K562 (cell line): ENCODE results near the gene FEZF1. TPM values are rescaled to one million over a fixed set of nuclear protein-coding genes. Genes with fewer than 3 reads are reported as not detected.

ENCODE experiments used
- ATAC-seq: fragments of 200-7000 bp; cut with Tn5 transposase; 3 replicates; pipeline ENCODE4 v1.9.1; 2020; ENCODE audit warnings: moderate library complexity
- BruUV-seq: library from RNA; stranded (reverse); fragments of 400-500 nt; replicated peaks from 2 replicates; lab custom pipeline; 2021; lab: Mats Ljungman, UMichigan
- CTCF ChIA-PET: fragments of 300-600 bp; formaldehyde crosslinking; extraction: SDS; loops from one replicate; lab custom pipeline; 2021; ENCODE audit warnings: low intra/inter-chr PET ratio; lab: Yijun Ruan, JAX
- POLR2A ChIA-PET: fragments of 300-600, 350-650 bp; sonication (Branson Sonifier 250); formaldehyde crosslinking; extraction: SDS; loops from one replicate; lab custom pipeline; 2021; ENCODE audit warnings: antibody characterized with exemption, inconsistent platforms; lab: Yijun Ruan, JAX
- DNase-seq, 4 experiments: peaks; one replicate each; pipeline versions ENCODE4 v3.0.0 to v3.0.0-alpha.2; 2011 to 2018; ENCODE audit warnings: low spot score in 3 of 4, mixed read lengths in 3 of 4; ENCODE audit errors: extremely low read depth in 1 of 4
- FAIRE-seq: peaks from 2 replicates; lab custom pipeline; 2011; peaks lifted over from hg19 to GRCh38; lab: Jason Lieb, UNC
- H2AFZ ChIP-seq: 2 replicates; pipeline ENCODE4 v1.6.0; 2011; ENCODE audit warnings: low read depth, low read length, control low read depth, inconsistent platforms
- H3K27ac ChIP-seq: fragments of 200-600 bp; 3 replicates; pipeline ENCODE4 v1.8.0; 2011; ENCODE audit warnings: low read depth, mild to moderate bottlenecking, control low read depth, inconsistent platforms, low read length, moderate library complexity, mixed read lengths; ENCODE audit errors: extremely low read depth
- H3K27me3 ChIP-seq, 2 experiments: fragments of 300-600 bp in 1 of 2; 2 replicates in 1 of 2; 3 replicates in 1 of 2; pipeline versions ENCODE4 v1.6.0 to v1.8.0; 2011; ENCODE audit warnings: inconsistent platforms in 2 of 2, low read length in 2 of 2, mild to moderate bottlenecking in 1 of 2, mixed read lengths in 1 of 2, moderate library complexity in 1 of 2; ENCODE audit not compliant: control insufficient read depth in 2 of 2, insufficient read depth in 2 of 2
- H3K36me3 ChIP-seq: fragments of 300-600 bp; 3 replicates; pipeline ENCODE4 v1.8.0; 2011; ENCODE audit warnings: mild to moderate bottlenecking, low read length, inconsistent platforms; ENCODE audit not compliant: control insufficient read depth, insufficient read depth
- H3K4me1 ChIP-seq, 2 experiments: fragments of 200-600 bp in 1 of 2; replicated peaks in 1 of 2; 2 replicates in 1 of 2; 3 replicates in 1 of 2; pipeline versions ENCODE4 v1.5.1 to v1.8.0; 2011; ENCODE audit warnings: inconsistent platforms in 2 of 2, low read length in 2 of 2, mild to moderate bottlenecking in 1 of 2, mixed read lengths in 1 of 2, moderate library complexity in 1 of 2; ENCODE audit not compliant: control insufficient read depth in 2 of 2, insufficient read depth in 2 of 2
- H3K4me2 ChIP-seq: 2 replicates; pipeline ENCODE4 v1.6.1; 2011; ENCODE audit warnings: low read length, control low read depth, inconsistent platforms, mixed read lengths; ENCODE audit not compliant: insufficient read depth
- H3K4me3 ChIP-seq: fragments of 200-600 bp; sonication (generic), shearing (Covaris generic); 2 replicates; pipeline ENCODE4 v1.5.1; 2016; ENCODE audit warnings: control low read depth, inconsistent platforms
- H3K79me2 ChIP-seq: fragments of 200-600 bp; 3 replicates; pipeline ENCODE4 v1.8.0; 2011; ENCODE audit warnings: low read length, inconsistent platforms; ENCODE audit not compliant: control insufficient read depth, insufficient read depth
- H3K9ac ChIP-seq, 2 experiments: 2 replicates each; pipeline versions ENCODE4 v1.6.0 to v1.6.1; 2011; ENCODE audit warnings: low read depth in 2 of 2, low read length in 2 of 2, control low read depth in 1 of 2, inconsistent platforms in 1 of 2, mild to moderate bottlenecking in 1 of 2, mixed read lengths in 1 of 2; ENCODE audit not compliant: insufficient read depth in 1 of 2
- H3K9me1 ChIP-seq: one replicate; pipeline ENCODE4 v1.6.0; 2011; ENCODE audit warnings: inconsistent platforms, mild to moderate bottlenecking, low read length, moderate library complexity; ENCODE audit not compliant: control insufficient read depth, insufficient read depth
- H3K9me3 ChIP-seq: replicated peaks from 2 replicates; pipeline ENCODE4 v1.5.1; 2011; ENCODE audit warnings: low read depth, low read length, inconsistent platforms; ENCODE audit not compliant: control insufficient read depth, insufficient read depth
- H4K20me1 ChIP-seq: replicated peaks from 2 replicates; pipeline ENCODE4 v1.6.1; 2011; ENCODE audit warnings: low read length, inconsistent platforms, mixed read lengths; ENCODE audit not compliant: control insufficient read depth, insufficient read depth
- CHD7 ChIP-seq: fragments of 200-600 bp; sonication (generic); IDR thresholded peaks from one replicate; pipeline ENCODE4 v1.6.1; 2012; ENCODE audit warnings: mild to moderate bottlenecking, low read depth, low read length, inconsistent platforms
- ESRRB ChIP-seq: fragments of 250-450 bp; sonication (Bioruptor Pico); IDR thresholded peaks from 2 replicates; pipeline ENCODE4 v1.5.0; 2020; ENCODE audit warnings: mild to moderate bottlenecking, moderate library complexity, borderline replicate concordance
- FOS ChIP-seq: IDR thresholded peaks from 3 replicates; pipeline ENCODE4 v1.6.1; 2011; ENCODE audit not compliant: insufficient read length; ENCODE audit errors: extremely low read depth
- HMG20A ChIP-seq: fragments of 450-650 bp; formaldehyde crosslinking; conservative IDR thresholded peaks from 2 replicates; pipeline ENCODE4 v1.4.0; 2020; ENCODE audit warnings: mild to moderate bottlenecking, mixed read lengths
- KLF6 ChIP-seq: fragments of 250-450 bp; sonication (Bioruptor Pico); IDR thresholded peaks from 2 replicates; pipeline ENCODE4 v1.4.0; 2020; ENCODE audit warnings: mild to moderate bottlenecking, moderate library complexity, borderline replicate concordance
- NRF1 ChIP-seq, 2 experiments: fragments of 450-650 bp; IDR thresholded peaks in 1 of 2; conservative IDR thresholded peaks in 1 of 2; 2 replicates each; pipeline ENCODE4 v1.6.1; 2014; ENCODE audit warnings: mild to moderate bottlenecking in 2 of 2
- RAD21 ChIP-seq, 2 experiments: fragments of 250-450 bp in 1 of 2; fragments of 450-650 bp in 1 of 2; sonication (Bioruptor Pico) in 1 of 2; formaldehyde crosslinking in 1 of 2; IDR thresholded peaks in 1 of 2; conservative IDR thresholded peaks in 1 of 2; 2 replicates each; pipeline versions ENCODE4 v1.4.0 to v1.8.0; 2020 to 2022; ENCODE audit warnings: mild to moderate bottlenecking in 2 of 2, moderate library complexity in 1 of 2
- RFX7 ChIP-seq: fragments of 250-450 bp; sonication (Bioruptor Pico); IDR thresholded peaks from 2 replicates; pipeline ENCODE4 v1.5.1; 2021; ENCODE audit warnings: mild to moderate bottlenecking
- SMARCB1 ChIP-seq: IDR thresholded peaks from 2 replicates; pipeline ENCODE4 v1.6.1; 2011; ENCODE audit warnings: improper control_type of control experiment, low read depth; ENCODE audit not compliant: insufficient read length
- SRSF1 ChIP-seq: fragments of 200-400 bp; formaldehyde crosslinking; IDR thresholded peaks from 2 replicates; pipeline ENCODE4 v1.6.1; 2017; ENCODE audit warnings: mild to moderate bottlenecking, low read depth, low read length, moderate library complexity
- ZNF668 ChIP-seq: fragments of 250-450 bp; sonication (Bioruptor Pico); IDR thresholded peaks from 2 replicates; pipeline ENCODE4 v1.8.0; 2022; ENCODE audit warnings: mild to moderate bottlenecking, inconsistent platforms
- ZNF707 ChIP-seq: fragments of 250-450 bp; sonication (Bioruptor Pico); conservative IDR thresholded peaks from 2 replicates; pipeline ENCODE4 v1.8.0; 2022; ENCODE audit warnings: inconsistent platforms, mild to moderate bottlenecking, moderate library complexity
- WGBS: fragments of 100-300 bp; shearing (Covaris generic); methylation state at CpG from one replicate; pipeline ENCODE4 v1.1.6; 2016; ENCODE audit warnings: low coverage, mixed read lengths; ENCODE audit not compliant: insufficient coverage; ENCODE audit errors: missing lambda C conversion rate; 5-methylcytosine and 5-hydroxymethylcytosine counted together
- in situ Hi-C: fragments of 300-500 bp; cut with MboI; formaldehyde crosslinking; loops from 4 replicates; pipeline ENCODE4 v1.15.0; 2018; ENCODE audit warnings: inconsistent platforms, mixed read lengths
- intact Hi-C: fragments of 100-400 bp; cut with micrococcal nuclease; formaldehyde crosslinking; loops from 2 replicates; pipeline ENCODE4 v1.14.2; 2022
- polyA plus RNA-seq, 8 experiments: library from polyadenylated mRNA; depleted of rRNA in 4 of 8; stranded (reverse) in 5 of 8; unstranded in 3 of 8; fragments of >200 nt; fragmentation: Nextera tagmentation in 2 of 8; fragmentation: Illumina TruSeq in 1 of 8; extraction: Ambion mirVana in 2 of 8; extraction: Trizol in 1 of 8; gene quantifications; 2 replicates each; pipeline versions ENCODE4 v1.2.1 to v1.2.3, GENCODE V29; 2011 to 2014; ENCODE audit warnings: inconsistent platforms in 1 of 8, missing spikeins in 1 of 8
- total RNA-seq, 7 experiments: library from RNA; depleted of rRNA in 6 of 7; stranded (reverse); fragments of >200 nt in 6 of 7; fragmentation: Illumina TruSeq in 2 of 7; extraction: Trizol in 2 of 7; gene quantifications; 2 replicates each; pipeline versions ENCODE4 v1.2.1 to v1.2.3, GENCODE V29; 2011 to 2021; ENCODE audit warnings: low replicate concordance in 1 of 7

The FEZF1 gene
- total and polyA plus RNA-seq, 9 of the 15 experiments (the other 6 are each of a cell fraction or from before 2014, with no cell fraction given): not detected

- DNase-seq (no peak), ATAC-seq (no peak), FAIRE-seq (no peak)
- CTCF ChIA-PET: no interaction called here
- Histone ChIP-seq H3K4me2 (no peak overlapping the region), H3K9me3 (no peaks in the 10 kb centered on the region), H3K27me3 (no peaks in the 10 kb centered on the region), H3K9me1 (no peaks in the 10 kb centered on the region), H3K4me1 (no peaks in the 10 kb centered on the region), H2AFZ (no peak overlapping the region), H3K36me3 (no peaks in the 10 kb centered on the region), H3K79me2 (no peaks in the 10 kb centered on the region), H3K27ac (no peak overlapping the region), H3K4me3 (no peak overlapping the region), H3K9ac (no peak overlapping the region), H4K20me1 (no peaks in the 10 kb centered on the region)
- POLR2A ChIA-PET: no interaction called here
- under 1% methylated on average over 8 of the region's 8 CpGs for WGBS
- BruUV-seq: no TSS peak
- in situ Hi-C loops: no loop called here
- intact Hi-C loops: no loop called here
- TF ChIP-seq RAD21 (CRISPR knock-in tag; conservative IDR thresholded peaks at IDR 0.05 in 1 of 2, IDR thresholded peaks at IDR 0.05 in 1 of 2) (no peak), NRF1 (conservative IDR thresholded peaks at IDR 0.05 in 1 of 2, IDR thresholded peaks at IDR 0.05 in 1 of 2) (no peak), ZNF668 (CRISPR knock-in tag) (no peak), SMARCB1 (no peak), HMG20A (CRISPR knock-in tag) (no peak), KLF6 (no peak), SRSF1 (no peak), CHD7 (no peak), RFX7 (CRISPR knock-in tag) (no peak), ZNF707 (CRISPR knock-in tag) (no peak), ESRRB (CRISPR knock-in tag) (no peak), FOS (no peak)
Measured at GRCh38 chr7:122329145-122329802, 24.7 kb upstream of the FEZF1 start.
